Esophagus squamous epithelium (tissue), 4 donors: ENCODE results near the gene APPBP2.

Source experiments
- POLR2A ChIP-seq, 4 donors: fragments of 450-650 bp; IDR thresholded peaks; one replicate each; pipeline ENCODE4 v1.6.1; 2017; ENCODE audit warnings: antibody characterized with exemption in 4 of 4, mild to moderate bottlenecking in 4 of 4, moderate library complexity in 3 of 4
- TF ChIP-seq, protein P1 (sequence below), 6 experiments: fragments of 450-650 bp in 4 of 6; fragments of 200-600 bp in 2 of 6; sonication (generic) in 2 of 6; IDR thresholded peaks; one replicate each; pipeline ENCODE4 v1.5.1; 2016 to 2019; ENCODE audit warnings: antibody characterized with exemption in 6 of 6, mild to moderate bottlenecking in 4 of 6, moderate library complexity in 4 of 6

DNA sequence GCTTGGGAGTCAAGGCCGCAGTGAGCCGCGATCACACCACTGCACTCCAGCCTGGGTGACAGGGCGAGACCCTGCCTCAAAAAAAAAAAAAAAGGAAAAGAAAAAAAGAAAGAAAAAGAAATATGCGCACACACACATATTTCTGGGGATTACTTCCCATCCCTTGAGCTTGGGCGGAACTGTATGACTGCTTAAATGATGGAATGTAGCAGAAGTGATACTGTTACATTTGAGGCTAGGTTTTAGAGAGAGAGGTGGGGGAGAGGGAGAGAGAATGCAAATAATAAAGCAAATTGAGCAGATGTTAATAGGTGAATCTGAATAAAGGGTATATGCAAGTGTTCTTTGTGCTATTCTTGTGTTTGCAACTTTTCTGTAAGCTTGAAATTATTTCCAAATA is 122.1 kb downstream of the APPBP2 start:
- TF ChIP-seq, protein P1, sequence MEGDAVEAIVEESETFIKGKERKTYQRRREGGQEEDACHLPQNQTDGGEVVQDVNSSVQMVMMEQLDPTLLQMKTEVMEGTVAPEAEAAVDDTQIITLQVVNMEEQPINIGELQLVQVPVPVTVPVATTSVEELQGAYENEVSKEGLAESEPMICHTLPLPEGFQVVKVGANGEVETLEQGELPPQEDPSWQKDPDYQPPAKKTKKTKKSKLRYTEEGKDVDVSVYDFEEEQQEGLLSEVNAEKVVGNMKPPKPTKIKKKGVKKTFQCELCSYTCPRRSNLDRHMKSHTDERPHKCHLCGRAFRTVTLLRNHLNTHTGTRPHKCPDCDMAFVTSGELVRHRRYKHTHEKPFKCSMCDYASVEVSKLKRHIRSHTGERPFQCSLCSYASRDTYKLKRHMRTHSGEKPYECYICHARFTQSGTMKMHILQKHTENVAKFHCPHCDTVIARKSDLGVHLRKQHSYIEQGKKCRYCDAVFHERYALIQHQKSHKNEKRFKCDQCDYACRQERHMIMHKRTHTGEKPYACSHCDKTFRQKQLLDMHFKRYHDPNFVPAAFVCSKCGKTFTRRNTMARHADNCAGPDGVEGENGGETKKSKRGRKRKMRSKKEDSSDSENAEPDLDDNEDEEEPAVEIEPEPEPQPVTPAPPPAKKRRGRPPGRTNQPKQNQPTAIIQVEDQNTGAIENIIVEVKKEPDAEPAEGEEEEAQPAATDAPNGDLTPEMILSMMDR (IDR thresholded peaks at IDR 0.05), result no peak
- no peak for TF ChIP-seq POLR2A (IDR thresholded peaks at IDR 0.05)
